Panc1 (cell line): Measurements from ENCODE around the gene SLC35A4. TPM values are rescaled to one million over a fixed set of nuclear protein-coding genes. Genes with fewer than 3 reads are reported as not detected.

Experiments used
- ATAC-seq: fragments of 200-7000 bp; cut with Tn5 transposase; 2 replicates; pipeline ENCODE4 v1.9.1; 2020; ENCODE audit warnings: mild to moderate bottlenecking, moderate library complexity
- BruUV-seq: library from RNA; stranded (reverse); fragments of 400-500 nt; replicated peaks from 2 replicates; lab custom pipeline; 2021; lab: Mats Ljungman, UMichigan
- CTCF ChIA-PET: fragments of 300-600 bp; sonication (Branson Sonifier 250); formaldehyde crosslinking; loops from one replicate; lab custom pipeline; 2022; ENCODE audit warnings: antibody characterized with exemption; lab: Charles Lee
- POLR2A ChIA-PET: fragments of 300-600 bp; sonication (Branson Sonifier 250); formaldehyde crosslinking; loops from one replicate; lab custom pipeline; 2022; ENCODE audit warnings: antibody characterized with exemption; lab: Charles Lee
- DNase-seq: peaks from one replicate; pipeline ENCODE4 v3.0.0-alpha.2; 2010; ENCODE audit warnings: low read depth, low spot score
- H3K27ac ChIP-seq: 2 replicates; pipeline ENCODE4 v1.5.1; 2011; ENCODE audit warnings: mild to moderate bottlenecking, low read length, inconsistent platforms
- H3K27me3 ChIP-seq: fragments of 200-500 bp; sonication (Bioruptor generic); 2 replicates; pipeline ENCODE4 v1.6.0; 2014; ENCODE audit warnings: low read length, inconsistent platforms; ENCODE audit not compliant: control insufficient read depth, insufficient read depth
- H3K36me3 ChIP-seq: fragments of 200-500 bp; sonication (Bioruptor generic); 2 replicates; pipeline ENCODE4 v1.5.1; 2014; ENCODE audit warnings: inconsistent platforms, mild to moderate bottlenecking, low read length, moderate library complexity; ENCODE audit not compliant: control insufficient read depth, insufficient read depth
- H3K4me1 ChIP-seq: 2 replicates; pipeline ENCODE4 v1.5.1; 2011; ENCODE audit warnings: inconsistent platforms, mild to moderate bottlenecking, low read length, moderate library complexity; ENCODE audit not compliant: control insufficient read depth, insufficient read depth
- H3K4me3 ChIP-seq, 2 experiments: 2 replicates each; pipeline ENCODE4 v1.5.1; 2011 to 2012; ENCODE audit warnings: low read depth in 2 of 2, low read length in 2 of 2, mild to moderate bottlenecking in 2 of 2, inconsistent platforms in 1 of 2, moderate library complexity in 1 of 2
- H3K9me3 ChIP-seq: fragments of 200-500 bp; sonication (Bioruptor generic); 2 replicates; pipeline ENCODE4 v1.5.1; 2014; ENCODE audit warnings: low read depth, mild to moderate bottlenecking, inconsistent platforms, low read length, moderate library complexity; ENCODE audit not compliant: control insufficient read depth, insufficient read depth
- CTCF ChIP-seq: fragments of 450-650 bp; IDR thresholded peaks from 2 replicates; pipeline ENCODE4 v1.5.1; 2017; ENCODE audit warnings: mild to moderate bottlenecking
- POLR2AphosphoS5 ChIP-seq: IDR thresholded peaks from 2 replicates; pipeline ENCODE4 v1.6.1; 2012; ENCODE audit warnings: mild to moderate bottlenecking, low read depth, low read length, moderate library complexity
- REST ChIP-seq, 2 experiments: IDR thresholded peaks; 2 replicates each; pipeline ENCODE4 v1.6.1; 2011 to 2012; ENCODE audit warnings: low read depth in 2 of 2, control low read depth in 1 of 2, low read length in 1 of 2, mild to moderate bottlenecking in 1 of 2, moderate library complexity in 1 of 2; ENCODE audit not compliant: insufficient read depth in 1 of 2
- SIN3A ChIP-seq: IDR thresholded peaks from 2 replicates; pipeline ENCODE4 v1.6.1; 2012; ENCODE audit warnings: low read depth, mild to moderate bottlenecking, low read length, moderate library complexity, borderline replicate concordance; ENCODE audit not compliant: insufficient read depth
- TCF7L2 ChIP-seq: IDR thresholded peaks from 2 replicates; pipeline ENCODE4 v1.6.1; 2011; ENCODE audit warnings: mild to moderate bottlenecking, low read depth, low read length, inconsistent platforms
- in situ Hi-C: cut with HindIII; loops from 2 replicates; pipeline ENCODE4 v1.10.0; 2016; ENCODE audit warnings: low sequenced_read_pairs, low pct_unique_long_range_greater_than_20kb
- intact Hi-C: fragments of 100-400 bp; cut with micrococcal nuclease; formaldehyde crosslinking; loops from one replicate; pipeline ENCODE4 v1.10.0; 2022; ENCODE audit not compliant: unreplicated experiment
- total RNA-seq: library from RNA; stranded (reverse); gene quantifications from one replicate; pipeline ENCODE4 v1.2.1, GENCODE V29; 2021; ENCODE audit not compliant: unreplicated experiment

Gene SLC35A4
- total RNA-seq, 1 experiment from 2014 or later: 96.7 TPM

GRCh38 chr5:140546851-140547507, 17.6 kb upstream of the SLC35A4 start:
- no peak for DNase-seq
- Histone ChIP-seq H3K4me1 (peaks cover 34% of the 10 kb centered on the region), H3K27me3 (no peaks in the 10 kb centered on the region), H3K4me3 (peak overlapping the region in 1 of 2 experiments; percentile 53; a peak in 1 of 4 replicates), H3K9me3 (no peaks in the 10 kb centered on the region), H3K36me3 (peaks cover 10% of the 10 kb centered on the region; the same call in 1 of the 2 replicates), H3K27ac (peak overlapping the region; percentile 36)
- BruUV-seq: no TSS peak
- in situ Hi-C loops (no loop called here), intact Hi-C loops (no loop called here)
- CTCF ChIA-PET: interaction anchor here (0.5 to 1.1 kb wide), 4 partner anchors 92 to 173 kb away, joined by 3 read pairs; partner anchors contain the start of gene TMCO6
- POLR2A ChIA-PET: interaction anchor here (0.6 kb wide), 1 partner anchor 54 kb away, joined by 3 read pairs; no protein-coding TSS in a partner anchor
- TF ChIP-seq POLR2AphosphoS5 (no peak), CTCF (no peak), TCF7L2 (no peak), SIN3A (no peak), REST (IDR thresholded peaks at IDR 0.05; ENCODE audit: insufficient read depth in 1 of 2, low read depth in 2 of 2, low read length in 1 of 2) (no peak)
- peak; percentile 46 for ATAC-seq

GRCh38 chr5:140547508-140548299, 16.9 kb upstream of the SLC35A4 start, which contains the start of gene EIF4EBP3:
TSS of gene EIF4EBP3 (plus strand) at chr5:140547662. CDS start at chr5:140547738, 76 bp downstream.
- ChIA-PET POLR2A (interaction anchor here (0.5 to 1.1 kb wide), 3 partner anchors 9 to 133 kb away, joined by 3 to 6 read pairs (median 3); no protein-coding TSS in a partner anchor), CTCF (interaction anchor here (0.5 to 1.1 kb wide), 4 partner anchors 91 to 174 kb away, joined by 3 read pairs; partner anchors contain the start of gene TMCO6)
- Histone ChIP-seq H3K4me1 (peaks cover 34% of the 10 kb centered on the region), H3K4me3 (peak within 1 kb of the TSS; percentile 25 to 53), H3K27ac (peak within 1 kb of the TSS; percentile 76), H3K27me3 (no peaks in the 10 kb centered on the region), H3K9me3 (no peaks in the 10 kb centered on the region), H3K36me3 (peaks cover 10% of the 10 kb centered on the region; the same call in 1 of the 2 replicates)
- DNase-seq (peak; percentile 64), ATAC-seq (peak; percentile 96)
- TF ChIP-seq POLR2AphosphoS5 (peak; percentile 64), CTCF (no peak), SIN3A (peak; percentile 66; the same call in 1 of the 2 replicates), REST (IDR thresholded peaks at IDR 0.05; ENCODE audit: insufficient read depth in 1 of 2, low read depth in 2 of 2, low read length in 1 of 2) (peak in 1 of 2 experiments; percentile 61; a peak in 1 of 4 replicates), TCF7L2 (no peak)
- BruUV-seq: no TSS peak
- in situ Hi-C loops: no loop called here
- intact Hi-C loops: no loop called here
